Panc1 (cell line): Measurements from ENCODE around the gene SLCO3A1. TPM values are rescaled to one million over a fixed set of nuclear protein-coding genes. Genes with fewer than 3 reads are reported as not detected.

Source experiments
- ATAC-seq: fragments of 200-7000 bp; cut with Tn5 transposase; 2 replicates; pipeline ENCODE4 v1.9.1; 2020; ENCODE audit warnings: mild to moderate bottlenecking, moderate library complexity
- BruUV-seq: library from RNA; stranded (reverse); fragments of 400-500 nt; replicated peaks from 2 replicates; lab custom pipeline; 2021; lab: Mats Ljungman, UMichigan
- CTCF ChIA-PET: fragments of 300-600 bp; sonication (Branson Sonifier 250); formaldehyde crosslinking; loops from one replicate; lab custom pipeline; 2022; ENCODE audit warnings: antibody characterized with exemption; lab: Charles Lee
- POLR2A ChIA-PET: fragments of 300-600 bp; sonication (Branson Sonifier 250); formaldehyde crosslinking; loops from one replicate; lab custom pipeline; 2022; ENCODE audit warnings: antibody characterized with exemption; lab: Charles Lee
- DNase-seq: peaks from one replicate; pipeline ENCODE4 v3.0.0-alpha.2; 2010; ENCODE audit warnings: low read depth, low spot score
- H3K27ac ChIP-seq: 2 replicates; pipeline ENCODE4 v1.5.1; 2011; ENCODE audit warnings: mild to moderate bottlenecking, low read length, inconsistent platforms
- H3K27me3 ChIP-seq: fragments of 200-500 bp; sonication (Bioruptor generic); 2 replicates; pipeline ENCODE4 v1.6.0; 2014; ENCODE audit warnings: low read length, inconsistent platforms; ENCODE audit not compliant: control insufficient read depth, insufficient read depth
- H3K36me3 ChIP-seq: fragments of 200-500 bp; sonication (Bioruptor generic); 2 replicates; pipeline ENCODE4 v1.5.1; 2014; ENCODE audit warnings: inconsistent platforms, mild to moderate bottlenecking, low read length, moderate library complexity; ENCODE audit not compliant: control insufficient read depth, insufficient read depth
- H3K4me1 ChIP-seq: 2 replicates; pipeline ENCODE4 v1.5.1; 2011; ENCODE audit warnings: inconsistent platforms, mild to moderate bottlenecking, low read length, moderate library complexity; ENCODE audit not compliant: control insufficient read depth, insufficient read depth
- H3K4me3 ChIP-seq, 2 experiments: 2 replicates each; pipeline ENCODE4 v1.5.1; 2011 to 2012; ENCODE audit warnings: low read depth in 2 of 2, low read length in 2 of 2, mild to moderate bottlenecking in 2 of 2, inconsistent platforms in 1 of 2, moderate library complexity in 1 of 2
- H3K9me3 ChIP-seq: fragments of 200-500 bp; sonication (Bioruptor generic); 2 replicates; pipeline ENCODE4 v1.5.1; 2014; ENCODE audit warnings: low read depth, mild to moderate bottlenecking, inconsistent platforms, low read length, moderate library complexity; ENCODE audit not compliant: control insufficient read depth, insufficient read depth
- POLR2AphosphoS5 ChIP-seq: IDR thresholded peaks from 2 replicates; pipeline ENCODE4 v1.6.1; 2012; ENCODE audit warnings: mild to moderate bottlenecking, low read depth, low read length, moderate library complexity
- REST ChIP-seq, 2 experiments: IDR thresholded peaks; 2 replicates each; pipeline ENCODE4 v1.6.1; 2011 to 2012; ENCODE audit warnings: low read depth in 2 of 2, control low read depth in 1 of 2, low read length in 1 of 2, mild to moderate bottlenecking in 1 of 2, moderate library complexity in 1 of 2; ENCODE audit not compliant: insufficient read depth in 1 of 2
- SIN3A ChIP-seq: IDR thresholded peaks from 2 replicates; pipeline ENCODE4 v1.6.1; 2012; ENCODE audit warnings: low read depth, mild to moderate bottlenecking, low read length, moderate library complexity, borderline replicate concordance; ENCODE audit not compliant: insufficient read depth
- TCF7L2 ChIP-seq: IDR thresholded peaks from 2 replicates; pipeline ENCODE4 v1.6.1; 2011; ENCODE audit warnings: mild to moderate bottlenecking, low read depth, low read length, inconsistent platforms
- in situ Hi-C: cut with HindIII; loops from 2 replicates; pipeline ENCODE4 v1.10.0; 2016; ENCODE audit warnings: low sequenced_read_pairs, low pct_unique_long_range_greater_than_20kb
- intact Hi-C: fragments of 100-400 bp; cut with micrococcal nuclease; formaldehyde crosslinking; loops from one replicate; pipeline ENCODE4 v1.10.0; 2022; ENCODE audit not compliant: unreplicated experiment
- total RNA-seq: library from RNA; stranded (reverse); gene quantifications from one replicate; pipeline ENCODE4 v1.2.1, GENCODE V29; 2021; ENCODE audit not compliant: unreplicated experiment
- TF ChIP-seq, protein P1 (sequence below): fragments of 450-650 bp; IDR thresholded peaks from 2 replicates; pipeline ENCODE4 v1.5.1; 2017; ENCODE audit warnings: mild to moderate bottlenecking

The SLCO3A1 gene
- total RNA-seq, 1 experiment from 2014 or later = 20.6 TPM

- in situ Hi-C loops = no loop called here
- no peak overlapping the region for H3K27ac ChIP-seq
- no peaks in the 10 kb centered on the region for H3K27me3 ChIP-seq
- DNase-seq (no peak), ATAC-seq (no peak)
- no peaks in the 10 kb centered on the region for H3K4me1 ChIP-seq
- H3K9me3 ChIP-seq = no peaks in the 10 kb centered on the region
- intact Hi-C loops = no loop called here
- H3K36me3 ChIP-seq = no peaks in the 10 kb centered on the region
- ChIA-PET POLR2A (no interaction called here), CTCF (no interaction called here)
- BruUV-seq = no TSS peak
- no peak overlapping the region for H3K4me3 ChIP-seq
- TF ChIP-seq TCF7L2 (no peak), POLR2AphosphoS5 (no peak), SIN3A (no peak), REST (IDR thresholded peaks at IDR 0.05; ENCODE audit: insufficient read depth in 1 of 2, low read depth in 2 of 2, low read length in 1 of 2) (no peak)
- TF ChIP-seq, protein P1, sequence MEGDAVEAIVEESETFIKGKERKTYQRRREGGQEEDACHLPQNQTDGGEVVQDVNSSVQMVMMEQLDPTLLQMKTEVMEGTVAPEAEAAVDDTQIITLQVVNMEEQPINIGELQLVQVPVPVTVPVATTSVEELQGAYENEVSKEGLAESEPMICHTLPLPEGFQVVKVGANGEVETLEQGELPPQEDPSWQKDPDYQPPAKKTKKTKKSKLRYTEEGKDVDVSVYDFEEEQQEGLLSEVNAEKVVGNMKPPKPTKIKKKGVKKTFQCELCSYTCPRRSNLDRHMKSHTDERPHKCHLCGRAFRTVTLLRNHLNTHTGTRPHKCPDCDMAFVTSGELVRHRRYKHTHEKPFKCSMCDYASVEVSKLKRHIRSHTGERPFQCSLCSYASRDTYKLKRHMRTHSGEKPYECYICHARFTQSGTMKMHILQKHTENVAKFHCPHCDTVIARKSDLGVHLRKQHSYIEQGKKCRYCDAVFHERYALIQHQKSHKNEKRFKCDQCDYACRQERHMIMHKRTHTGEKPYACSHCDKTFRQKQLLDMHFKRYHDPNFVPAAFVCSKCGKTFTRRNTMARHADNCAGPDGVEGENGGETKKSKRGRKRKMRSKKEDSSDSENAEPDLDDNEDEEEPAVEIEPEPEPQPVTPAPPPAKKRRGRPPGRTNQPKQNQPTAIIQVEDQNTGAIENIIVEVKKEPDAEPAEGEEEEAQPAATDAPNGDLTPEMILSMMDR = no peak
Observed at GRCh38 chr15:92166751-92167405, 313.4 kb downstream of the SLCO3A1 start.

GRCh38 chr15:92167451-92167850 lies 313.9 kb downstream of the SLCO3A1 start:
- intact Hi-C loops = no loop called here
- DNase-seq = no peak
- in situ Hi-C loops = no loop called here
- no peak for ATAC-seq
- H3K4me3 ChIP-seq = no peak overlapping the region
- no peaks in the 10 kb centered on the region for H3K4me1 ChIP-seq
- CTCF ChIA-PET = no interaction called here
- TF ChIP-seq REST (IDR thresholded peaks at IDR 0.05; ENCODE audit: insufficient read depth in 1 of 2, low read depth in 2 of 2, low read length in 1 of 2) (no peak), POLR2AphosphoS5 (no peak)
- TF ChIP-seq, protein P1 = no peak
- BruUV-seq = no TSS peak
- H3K27ac ChIP-seq = no peak overlapping the region
- H3K36me3 ChIP-seq = no peaks in the 10 kb centered on the region
- no peaks in the 10 kb centered on the region for H3K9me3 ChIP-seq
- H3K27me3 ChIP-seq = no peaks in the 10 kb centered on the region
- POLR2A ChIA-PET = no interaction called here
